ENCODE data around the gene DAB2IP.

DAB2IP gene

DNA sequence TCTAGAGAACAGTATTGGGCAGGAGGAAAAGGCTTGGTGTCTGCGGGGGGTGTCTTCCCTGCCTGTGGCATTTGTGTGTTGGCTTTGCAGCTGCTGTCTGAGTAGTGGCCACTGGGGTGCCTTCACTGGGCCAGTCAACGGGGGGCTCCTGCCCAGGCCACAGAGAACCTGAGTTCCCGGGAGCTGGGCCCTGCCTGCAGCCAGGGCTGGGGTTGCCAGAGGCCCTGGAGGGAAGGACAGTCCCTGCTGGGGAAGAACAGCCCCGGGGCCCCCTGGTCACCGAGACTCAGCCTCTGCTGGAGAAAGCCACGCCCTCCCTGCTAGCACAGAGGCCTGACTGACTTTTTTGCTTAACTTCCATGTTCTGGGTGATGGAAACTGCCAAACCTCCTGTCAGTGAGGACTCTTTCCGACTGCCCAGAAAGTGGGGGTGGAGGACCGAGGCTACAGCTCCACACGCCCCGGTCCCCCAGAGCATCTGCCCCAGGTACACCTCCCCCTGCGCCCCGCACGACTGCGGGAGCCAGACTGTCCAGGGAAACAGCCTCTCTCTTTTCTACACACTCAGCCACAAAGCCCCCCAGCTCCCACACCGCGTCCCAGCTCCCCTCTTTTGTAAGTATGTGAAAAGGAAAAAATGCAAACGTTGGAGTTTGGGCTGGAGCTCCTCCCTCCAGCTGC lies 133.4 kb downstream of the DAB2IP start:
- TF ChIP-seq, protein P1, sequence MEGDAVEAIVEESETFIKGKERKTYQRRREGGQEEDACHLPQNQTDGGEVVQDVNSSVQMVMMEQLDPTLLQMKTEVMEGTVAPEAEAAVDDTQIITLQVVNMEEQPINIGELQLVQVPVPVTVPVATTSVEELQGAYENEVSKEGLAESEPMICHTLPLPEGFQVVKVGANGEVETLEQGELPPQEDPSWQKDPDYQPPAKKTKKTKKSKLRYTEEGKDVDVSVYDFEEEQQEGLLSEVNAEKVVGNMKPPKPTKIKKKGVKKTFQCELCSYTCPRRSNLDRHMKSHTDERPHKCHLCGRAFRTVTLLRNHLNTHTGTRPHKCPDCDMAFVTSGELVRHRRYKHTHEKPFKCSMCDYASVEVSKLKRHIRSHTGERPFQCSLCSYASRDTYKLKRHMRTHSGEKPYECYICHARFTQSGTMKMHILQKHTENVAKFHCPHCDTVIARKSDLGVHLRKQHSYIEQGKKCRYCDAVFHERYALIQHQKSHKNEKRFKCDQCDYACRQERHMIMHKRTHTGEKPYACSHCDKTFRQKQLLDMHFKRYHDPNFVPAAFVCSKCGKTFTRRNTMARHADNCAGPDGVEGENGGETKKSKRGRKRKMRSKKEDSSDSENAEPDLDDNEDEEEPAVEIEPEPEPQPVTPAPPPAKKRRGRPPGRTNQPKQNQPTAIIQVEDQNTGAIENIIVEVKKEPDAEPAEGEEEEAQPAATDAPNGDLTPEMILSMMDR (IDR thresholded peaks at IDR 0.05), result no peak
- Histone ChIP-seq H3K4me1 (no peaks in the 10 kb centered on the region), H3K4me3 (no peak overlapping the region), H3K36me3 (peaks cover 30 to 68% (median 45%) of the 10 kb centered on the region in 3 donors), H3K27ac (no peak overlapping the region), H3K9me3 (no peaks in the 10 kb centered on the region), H3K27me3 (no peaks in the 10 kb centered on the region)
- intact Hi-C loops (cut with DNase I; ENCODE audit: low total_unique reads), result no loop called here
- DNase-seq, result no peak

DNA sequence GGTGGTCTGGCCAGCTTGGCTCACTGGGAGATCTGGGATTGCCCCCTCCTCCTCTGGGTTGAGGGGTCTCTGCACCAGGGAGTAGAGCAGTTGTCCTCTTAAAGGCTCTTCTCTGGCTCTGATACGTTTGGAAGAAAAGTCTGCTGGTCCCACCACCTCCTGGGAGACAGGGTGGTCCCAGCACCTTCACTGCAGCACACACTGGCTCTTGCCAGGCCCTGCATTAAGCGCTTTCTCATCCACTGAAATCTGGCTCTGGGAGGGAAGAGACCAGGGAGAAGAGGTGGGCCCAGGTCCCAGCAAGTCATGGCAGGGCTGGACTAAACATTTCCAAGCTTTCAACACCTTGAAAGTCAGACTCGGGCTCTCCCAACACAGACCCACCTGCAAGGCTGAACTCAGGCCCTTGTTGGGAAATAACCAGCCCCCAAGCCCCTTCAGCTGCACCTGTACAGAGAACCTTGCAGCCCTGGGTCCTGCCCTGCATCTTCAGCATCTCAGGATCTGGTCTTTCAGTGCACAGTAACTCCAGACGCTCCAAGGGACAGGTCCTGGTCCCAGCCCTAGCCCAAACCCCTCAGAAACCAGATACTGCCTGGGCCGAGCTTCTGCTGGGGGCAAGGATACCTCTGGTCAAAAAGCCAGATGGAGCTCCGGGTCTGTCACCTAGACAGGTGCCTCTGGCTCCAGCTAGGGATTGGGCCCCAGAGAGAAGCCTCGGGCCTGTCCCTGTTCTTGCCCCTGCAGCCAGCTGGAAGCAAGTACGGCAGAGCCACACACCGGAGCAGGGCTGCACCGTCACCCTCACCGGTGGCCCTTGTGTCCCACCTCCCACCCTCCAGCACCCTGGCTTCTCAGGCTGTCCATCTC lies 134.5 kb downstream of the DAB2IP start:
- H3K9me3 ChIP-seq, result no peaks in the 10 kb centered on the region
- no peak overlapping the region for H3K4me3 ChIP-seq
- DNase-seq, result no peak
- no peak overlapping the region for H3K27ac ChIP-seq
- H3K27me3 ChIP-seq, result no peaks in the 10 kb centered on the region
- peaks cover 22 to 58% (median 39%) of the 10 kb centered on the region in 3 donors for H3K36me3 ChIP-seq
- TF ChIP-seq, protein P1 (IDR thresholded peaks at IDR 0.05), result no peak
- intact Hi-C loops (cut with DNase I; ENCODE audit: low total_unique reads), result no loop called here
- no peaks in the 10 kb centered on the region for H3K4me1 ChIP-seq

DNA sequence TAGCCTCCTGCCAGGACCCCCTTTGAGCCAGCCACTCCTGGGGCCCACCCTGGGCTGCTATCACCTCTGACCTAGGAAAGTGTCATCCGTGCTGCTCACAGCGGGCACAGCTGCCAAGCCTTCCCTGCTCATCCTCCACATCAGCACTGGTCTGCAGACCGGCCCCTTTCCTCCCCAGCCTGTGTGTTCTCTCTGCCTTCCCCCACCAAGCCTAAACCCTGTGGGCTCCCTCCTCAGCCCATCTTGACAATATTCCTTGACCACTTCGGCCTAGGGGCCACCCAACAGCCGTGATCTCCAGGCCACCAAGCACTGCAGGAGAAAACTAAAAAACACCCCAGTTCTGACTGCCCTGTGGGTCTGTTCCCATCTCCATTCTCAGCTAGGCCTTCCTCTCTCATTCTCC lies 135.1 kb downstream of the DAB2IP start:
- intact Hi-C loops (cut with DNase I; ENCODE audit: low total_unique reads), result no loop called here
- peak in 1 of 2 donors; percentile 58 for DNase-seq
- TF ChIP-seq, protein P1 (IDR thresholded peaks at IDR 0.05), result no peak

DNA sequence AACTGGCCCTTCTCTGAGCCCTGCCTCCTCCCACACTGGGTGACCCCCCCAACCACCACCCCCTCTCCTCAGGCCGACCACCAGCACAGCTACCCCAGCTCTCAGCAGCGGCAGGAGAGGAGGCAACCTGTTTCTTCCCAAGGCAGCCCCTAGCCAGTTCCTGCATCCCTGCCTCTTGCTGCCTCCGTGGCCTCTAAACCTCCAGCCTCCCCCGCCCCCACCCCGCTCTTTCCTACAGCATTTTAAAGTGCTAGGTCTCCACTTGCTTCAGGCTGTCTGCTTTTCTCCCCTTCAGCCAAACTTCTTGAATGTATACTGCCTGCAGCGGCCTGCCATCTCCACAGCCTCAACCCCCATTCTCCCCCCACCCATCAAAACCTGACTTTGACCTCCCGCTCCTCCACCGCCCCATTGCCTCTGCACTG lies 135.6 kb downstream of the DAB2IP start:
- TF ChIP-seq, protein P1 (IDR thresholded peaks at IDR 0.05), result no peak

More for the DNA sequence above, 135.1 kb downstream of the DAB2IP start:
- no peaks in the 10 kb centered on the region for H3K4me1 ChIP-seq
- H3K36me3 ChIP-seq, result peaks cover 15 to 51% (median 33%) of the 10 kb centered on the region in 3 donors
- no peak overlapping the region for H3K4me3 ChIP-seq
- no peaks in the 10 kb centered on the region for H3K27me3 ChIP-seq
- no peak overlapping the region for H3K27ac ChIP-seq
- no peaks in the 10 kb centered on the region for H3K9me3 ChIP-seq

DNA sequence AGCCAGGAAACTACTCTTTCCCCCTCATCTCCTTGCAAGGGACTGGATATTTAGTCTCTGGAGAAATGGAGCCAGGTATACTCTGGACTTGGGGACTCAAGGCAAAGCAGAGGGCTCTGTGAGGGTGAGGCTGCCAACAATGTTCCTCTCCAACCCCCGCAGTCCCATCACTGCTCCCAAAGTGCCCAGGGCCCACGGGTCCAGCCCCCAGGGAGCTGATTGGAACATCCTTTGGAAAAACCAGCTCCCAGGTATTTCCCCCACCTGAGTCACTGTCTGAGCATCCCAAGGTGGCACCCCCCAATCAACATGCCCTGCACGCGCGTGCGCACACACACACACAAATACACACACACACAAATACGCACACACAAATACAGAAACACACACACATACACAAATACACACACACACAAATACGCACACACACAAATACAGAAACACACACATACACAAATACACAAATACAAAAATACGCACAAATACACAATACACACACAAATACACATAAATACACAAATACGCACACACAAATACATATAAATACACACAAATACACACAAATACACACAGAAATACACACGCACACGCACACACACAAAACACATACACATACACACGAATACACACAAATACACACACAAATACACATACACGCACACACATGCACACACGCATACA lies 137.4 kb downstream of the DAB2IP start:
- Histone ChIP-seq H3K4me3 (no peak overlapping the region), H3K27ac (no peak overlapping the region), H3K9me3 (no peaks in the 10 kb centered on the region), H3K27me3 (no peaks in the 10 kb centered on the region), H3K4me1 (no peaks in the 10 kb centered on the region), H3K36me3 (peaks cover 0 to 28% (median 11%) of the 10 kb centered on the region in 3 donors)
- intact Hi-C loops (cut with DNase I; ENCODE audit: low total_unique reads), result no loop called here
- TF ChIP-seq, protein P1 (IDR thresholded peaks at IDR 0.05), result no peak
- no peak for DNase-seq

More for the DNA sequence above, 135.6 kb downstream of the DAB2IP start:
- H3K27ac ChIP-seq, result no peak overlapping the region
- H3K27me3 ChIP-seq, result no peaks in the 10 kb centered on the region
- no peaks in the 10 kb centered on the region for H3K9me3 ChIP-seq
- H3K4me1 ChIP-seq, result no peaks in the 10 kb centered on the region
- H3K4me3 ChIP-seq, result no peak overlapping the region
- no peak for DNase-seq
- H3K36me3 ChIP-seq, result peaks cover 11 to 46% (median 28%) of the 10 kb centered on the region in 3 donors
- intact Hi-C loops (cut with DNase I; ENCODE audit: low total_unique reads), result no loop called here

All from tibial artery (tissue), 4 donors.